Measurements from ENCODE around the gene ACVR1B. TPM values are rescaled to one million over a fixed set of nuclear protein-coding genes. Genes with fewer than 3 reads are reported as not detected.

ACVR1B gene
- total and polyA plus RNA-seq, 9 of the 15 experiments (the other 6 are each of a cell fraction or from before 2014, with no cell fraction given): 0.97 to 15.1 (median 6.8) TPM

GRCh38 chr12:51920046-51920445 lies 31.5 kb upstream of the ACVR1B start:
- peaks cover 29 to 40% of the 10 kb centered on the region in 2 experiments for H3K4me1 ChIP-seq (replicated peaks in 1 of 2; ENCODE audit: control insufficient read depth in 2 of 2, insufficient read depth in 2 of 2, low read length in 2 of 2)
- BruUV-seq (replicated peaks): no TSS peak
- CTCF ChIA-PET (ENCODE audit: low intra/inter-chr PET ratio): no interaction called here
- H4K20me1 ChIP-seq (replicated peaks; ENCODE audit: control insufficient read depth, insufficient read depth, low read length): peaks cover 12% of the 10 kb centered on the region
- H3K27ac ChIP-seq (ENCODE audit: extremely low read depth, low read depth, low read length): no peak overlapping the region
- no peaks in the 10 kb centered on the region for H3K79me2 ChIP-seq (ENCODE audit: control insufficient read depth, insufficient read depth, low read length)
- no peak overlapping the region for H2AFZ ChIP-seq (ENCODE audit: low read depth, low read length)
- POLR2A ChIA-PET: interaction anchor here (0.9 kb wide), 1 partner anchor 15 kb away, joined by 3 read pairs; no protein-coding TSS in a partner anchor
- H3K27me3 ChIP-seq (ENCODE audit: control insufficient read depth in 2 of 2, insufficient read depth in 2 of 2, low read length in 2 of 2): no peaks in the 10 kb centered on the region; a peak in 1 of 5 replicates
- no peak for TF ChIP-seq NCOA6 (IDR thresholded peaks at IDR 0.05)
- intact Hi-C loops (cut with micrococcal nuclease): no loop called here
- H3K4me2 ChIP-seq (ENCODE audit: insufficient read depth, low read length): no peak overlapping the region
- no peak for FAIRE-seq
- H3K9me3 ChIP-seq (replicated peaks; ENCODE audit: control insufficient read depth, insufficient read depth, low read depth, low read length): no peaks in the 10 kb centered on the region
- no peaks in the 10 kb centered on the region for H3K9me1 ChIP-seq (ENCODE audit: control insufficient read depth, insufficient read depth, low read length)
- DNase-seq (ENCODE audit: extremely low read depth in 1 of 4, low spot score in 3 of 4): no peak
- in situ Hi-C loops (cut with MboI): no loop called here
- H3K36me3 ChIP-seq (ENCODE audit: control insufficient read depth, insufficient read depth, low read length): no peaks in the 10 kb centered on the region
- WGBS (ENCODE audit: insufficient coverage, low coverage, missing lambda C conversion rate): 35% methylated on average over 2 of the region's 2 CpGs
- no peak for ATAC-seq
- H3K9ac ChIP-seq (ENCODE audit: insufficient read depth in 1 of 2, low read depth in 2 of 2, low read length in 2 of 2): no peak overlapping the region
- H3K4me3 ChIP-seq: no peak overlapping the region

DNA sequence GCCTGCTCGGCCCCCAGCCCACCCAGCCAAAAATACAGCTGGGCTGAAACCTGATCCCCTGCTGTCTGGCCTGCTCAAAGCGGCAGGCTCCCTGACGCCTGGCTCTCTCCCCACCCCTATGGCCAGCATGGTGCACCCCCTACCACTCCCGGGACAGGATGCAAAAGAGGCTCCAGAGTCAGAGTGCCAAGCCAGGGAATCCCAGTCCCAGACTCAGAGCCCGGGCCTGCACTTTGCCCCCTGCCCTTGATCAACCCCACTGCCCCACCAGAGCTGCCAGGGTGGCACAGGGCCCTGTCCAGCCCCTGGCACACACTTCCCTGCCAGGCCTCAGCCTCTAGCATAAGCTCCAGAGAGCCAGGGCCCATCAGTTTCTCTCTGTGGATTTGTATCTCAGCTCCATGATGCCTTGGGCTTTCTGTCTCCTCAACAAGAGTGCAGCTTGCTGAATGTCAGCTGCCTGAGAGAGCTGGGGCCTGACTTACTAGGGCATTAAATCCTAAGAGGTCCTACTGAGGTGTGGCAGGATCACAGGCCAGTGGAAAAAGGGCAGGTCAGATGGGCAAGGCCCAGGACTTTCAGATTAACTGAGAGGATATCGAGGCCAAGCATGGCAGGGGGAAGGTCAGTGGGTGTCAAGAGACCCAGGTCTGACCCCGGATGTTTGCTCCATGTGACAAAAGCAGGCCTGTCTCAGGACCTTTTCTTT lies 30.3 kb upstream of the ACVR1B start:
- H3K9me1 ChIP-seq (ENCODE audit: control insufficient read depth, insufficient read depth, low read length): no peaks in the 10 kb centered on the region
- no peaks in the 10 kb centered on the region for H3K79me2 ChIP-seq (ENCODE audit: control insufficient read depth, insufficient read depth, low read length)
- H2AFZ ChIP-seq (ENCODE audit: low read depth, low read length): no peak overlapping the region
- no peak for DNase-seq (ENCODE audit: extremely low read depth in 1 of 4, low spot score in 3 of 4)
- no peak for TF ChIP-seq POLR2H (tag; IDR thresholded peaks at IDR 0.05; ENCODE audit: low read depth)
- TF ChIP-seq ZNF324 (CRISPR knock-in tag; IDR thresholded peaks at IDR 0.05): no peak
- WGBS (ENCODE audit: insufficient coverage, low coverage, missing lambda C conversion rate): 36% methylated on average over 5 of the region's 7 CpGs
- intact Hi-C loops (cut with micrococcal nuclease) (no loop called here), in situ Hi-C loops (cut with MboI) (no loop called here)
- BruUV-seq (replicated peaks): no TSS peak
- H3K4me1 ChIP-seq (replicated peaks in 1 of 2; ENCODE audit: control insufficient read depth in 2 of 2, insufficient read depth in 2 of 2, low read length in 2 of 2): peaks cover 33 to 39% of the 10 kb centered on the region in 2 experiments
- H3K9me3 ChIP-seq (replicated peaks; ENCODE audit: control insufficient read depth, insufficient read depth, low read depth, low read length): no peaks in the 10 kb centered on the region
- no peaks in the 10 kb centered on the region for H3K27me3 ChIP-seq (ENCODE audit: control insufficient read depth in 2 of 2, insufficient read depth in 2 of 2, low read length in 2 of 2)
- ChIA-PET CTCF (ENCODE audit: low intra/inter-chr PET ratio) (no interaction called here), POLR2A (no interaction called here)
- H3K4me3 ChIP-seq: no peak overlapping the region
- FAIRE-seq: no peak
- peaks cover 8% of the 10 kb centered on the region for H4K20me1 ChIP-seq (replicated peaks; ENCODE audit: control insufficient read depth, insufficient read depth, low read length)
- H3K4me2 ChIP-seq (ENCODE audit: insufficient read depth, low read length): no peak overlapping the region
- ATAC-seq: no peak
- H3K9ac ChIP-seq (ENCODE audit: insufficient read depth in 1 of 2, low read depth in 2 of 2, low read length in 2 of 2): 0 out of 4 replicates have a peak overlapping the region, but pooled peaks of 1 of the 2 experiments have one; percentile 10
- no peak overlapping the region for H3K27ac ChIP-seq (ENCODE audit: extremely low read depth, low read depth, low read length)
- no peaks in the 10 kb centered on the region for H3K36me3 ChIP-seq (ENCODE audit: control insufficient read depth, insufficient read depth, low read length)
